Astrocyte of the cerebellum (primary cell): ENCODE results near the gene NIM1K.

ENCODE experiments used
- DNase-seq: peaks from one replicate; pipeline ENCODE4 v3.0.0-alpha.2; 2011; ENCODE audit warnings: low read depth
- H3K4me3 ChIP-seq: 2 replicates; pipeline ENCODE4 v1.5.1; 2011; ENCODE audit warnings: mild to moderate bottlenecking, low read depth, low read length, moderate library complexity
- in situ Hi-C: cut with HindIII; loops from 2 replicates; pipeline ENCODE4 v1.10.0; 2017; ENCODE audit warnings: low sequenced_read_pairs
- TF ChIP-seq, protein P1 (sequence below): IDR thresholded peaks from 2 replicates; pipeline ENCODE4 v1.5.1; 2012; ENCODE audit warnings: low read length, low read depth, moderate library complexity, mild to moderate bottlenecking; ENCODE audit errors: missing control alignments

Gene NIM1K

DNA sequence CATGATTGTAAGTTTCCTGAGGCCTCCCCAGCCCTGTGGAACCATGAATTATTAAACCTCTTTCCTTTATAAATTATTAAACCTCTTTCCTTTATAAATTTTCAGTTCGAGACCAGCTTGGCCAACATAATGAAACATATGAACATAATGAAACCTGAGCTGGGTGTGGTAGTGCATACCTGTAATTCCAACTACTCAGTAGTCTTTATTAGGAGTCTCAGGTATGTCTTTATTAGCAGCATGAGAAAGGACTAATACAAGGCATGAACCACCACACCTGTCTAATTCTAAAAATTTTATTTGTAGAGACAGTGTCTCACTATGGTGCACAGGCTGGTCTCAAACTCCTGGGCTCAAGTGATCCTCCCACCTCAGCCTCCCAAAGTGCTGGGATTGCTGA, 27.1 kb downstream of the NIM1K start:
- no peak overlapping the region for H3K4me3 ChIP-seq
- TF ChIP-seq, protein P1, sequence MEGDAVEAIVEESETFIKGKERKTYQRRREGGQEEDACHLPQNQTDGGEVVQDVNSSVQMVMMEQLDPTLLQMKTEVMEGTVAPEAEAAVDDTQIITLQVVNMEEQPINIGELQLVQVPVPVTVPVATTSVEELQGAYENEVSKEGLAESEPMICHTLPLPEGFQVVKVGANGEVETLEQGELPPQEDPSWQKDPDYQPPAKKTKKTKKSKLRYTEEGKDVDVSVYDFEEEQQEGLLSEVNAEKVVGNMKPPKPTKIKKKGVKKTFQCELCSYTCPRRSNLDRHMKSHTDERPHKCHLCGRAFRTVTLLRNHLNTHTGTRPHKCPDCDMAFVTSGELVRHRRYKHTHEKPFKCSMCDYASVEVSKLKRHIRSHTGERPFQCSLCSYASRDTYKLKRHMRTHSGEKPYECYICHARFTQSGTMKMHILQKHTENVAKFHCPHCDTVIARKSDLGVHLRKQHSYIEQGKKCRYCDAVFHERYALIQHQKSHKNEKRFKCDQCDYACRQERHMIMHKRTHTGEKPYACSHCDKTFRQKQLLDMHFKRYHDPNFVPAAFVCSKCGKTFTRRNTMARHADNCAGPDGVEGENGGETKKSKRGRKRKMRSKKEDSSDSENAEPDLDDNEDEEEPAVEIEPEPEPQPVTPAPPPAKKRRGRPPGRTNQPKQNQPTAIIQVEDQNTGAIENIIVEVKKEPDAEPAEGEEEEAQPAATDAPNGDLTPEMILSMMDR = no peak
- in situ Hi-C loops = no loop called here
- no peak for DNase-seq

DNA sequence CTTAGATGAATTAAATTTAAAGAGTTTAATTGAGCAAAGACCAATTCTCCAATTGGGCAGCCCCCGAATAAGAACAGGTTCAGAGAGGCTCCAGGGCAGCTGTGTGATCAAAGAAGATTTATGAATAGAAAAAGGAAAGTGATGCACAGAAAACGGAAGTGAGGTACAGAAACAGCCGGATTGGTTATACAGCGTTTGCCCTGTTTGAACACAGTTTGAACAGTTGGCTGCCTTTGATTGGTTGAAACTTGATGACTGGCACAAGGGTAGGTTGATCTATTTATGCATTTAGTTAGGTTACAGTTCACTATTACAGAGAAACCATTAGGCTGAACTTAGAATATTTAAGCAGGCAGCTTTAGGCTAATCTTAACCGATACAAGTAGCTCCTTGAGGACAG, 29.5 kb downstream of the NIM1K start:
- TF ChIP-seq, protein P1 = no peak
- no peak overlapping the region for H3K4me3 ChIP-seq
- in situ Hi-C loops = no loop called here
- DNase-seq = no peak

DNA sequence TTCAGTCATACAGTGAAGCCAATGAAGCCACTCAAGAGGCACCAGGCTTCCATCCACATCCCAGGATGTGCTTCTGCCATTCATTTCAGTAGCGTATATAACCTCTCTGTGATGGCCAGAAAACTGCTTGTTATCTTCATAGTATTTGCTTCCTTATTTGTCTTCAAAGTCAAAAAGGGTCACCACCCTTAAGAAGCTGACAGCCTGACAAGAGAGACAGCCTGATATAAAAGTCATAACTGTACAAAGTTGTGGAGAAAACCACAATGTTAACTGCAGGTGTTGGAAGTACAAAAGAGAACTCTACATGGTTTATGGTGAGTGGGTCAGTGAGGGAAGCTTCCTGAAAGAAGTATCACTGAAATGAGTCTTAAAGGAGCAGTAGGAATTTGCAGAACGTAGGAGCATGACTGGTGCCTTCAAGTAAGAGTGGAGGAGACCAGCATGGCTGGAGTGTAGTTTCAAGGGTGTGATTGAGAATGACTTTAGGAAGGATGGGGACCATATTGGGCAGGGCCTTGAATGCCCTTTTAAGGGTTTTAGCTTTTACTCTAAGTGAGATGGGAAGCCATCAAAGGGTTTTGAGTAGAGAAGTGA, 33.7 kb downstream of the NIM1K start:
- H3K4me3 ChIP-seq = no peak overlapping the region
- DNase-seq = no peak
- in situ Hi-C loops = no loop called here
- TF ChIP-seq, protein P1 = no peak

DNA sequence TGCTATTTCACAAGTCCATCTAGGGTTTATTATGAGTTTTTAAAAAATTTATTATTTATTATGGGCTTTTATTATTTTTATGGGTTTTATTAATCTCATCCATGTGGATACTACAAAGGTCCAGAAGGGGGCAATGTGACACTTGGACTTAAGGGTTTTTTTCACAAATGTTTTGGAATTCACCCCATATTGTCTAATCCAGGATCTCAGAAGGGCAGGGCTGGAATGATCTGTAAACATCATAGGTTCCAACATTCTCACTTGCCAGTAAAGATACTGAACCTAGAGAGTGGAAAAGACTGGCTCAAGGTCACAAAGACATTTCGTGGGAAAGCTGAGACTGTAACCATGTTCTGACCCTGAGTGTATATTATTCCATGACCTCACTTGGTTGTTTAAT, 35.6 kb downstream of the NIM1K start:
- peak; percentile 46 for DNase-seq
- in situ Hi-C loops = no loop called here
- H3K4me3 ChIP-seq = no peak overlapping the region
- TF ChIP-seq, protein P1 = peak; percentile 49

DNA sequence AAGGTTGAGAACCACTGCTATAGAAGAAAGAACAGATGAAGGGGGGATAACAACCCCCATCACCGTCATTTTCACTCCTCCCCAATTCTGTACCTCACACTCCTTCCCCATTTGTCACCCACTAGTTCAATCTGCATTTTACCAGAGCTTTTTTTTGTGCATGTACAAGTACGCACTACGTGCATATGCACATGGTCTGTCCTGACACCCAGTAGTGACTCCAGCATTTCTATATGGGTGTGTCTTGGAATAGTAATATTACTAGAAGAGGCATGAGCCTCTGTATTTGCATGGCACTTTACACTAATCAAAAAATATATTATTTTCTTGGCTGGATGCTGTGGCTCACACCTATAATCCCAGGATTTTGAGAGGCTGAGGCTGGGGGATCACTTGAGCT, 38.7 kb downstream of the NIM1K start:
- H3K4me3 ChIP-seq = no peak overlapping the region
- TF ChIP-seq, protein P1 = no peak
- in situ Hi-C loops = no loop called here
- no peak for DNase-seq

DNA sequence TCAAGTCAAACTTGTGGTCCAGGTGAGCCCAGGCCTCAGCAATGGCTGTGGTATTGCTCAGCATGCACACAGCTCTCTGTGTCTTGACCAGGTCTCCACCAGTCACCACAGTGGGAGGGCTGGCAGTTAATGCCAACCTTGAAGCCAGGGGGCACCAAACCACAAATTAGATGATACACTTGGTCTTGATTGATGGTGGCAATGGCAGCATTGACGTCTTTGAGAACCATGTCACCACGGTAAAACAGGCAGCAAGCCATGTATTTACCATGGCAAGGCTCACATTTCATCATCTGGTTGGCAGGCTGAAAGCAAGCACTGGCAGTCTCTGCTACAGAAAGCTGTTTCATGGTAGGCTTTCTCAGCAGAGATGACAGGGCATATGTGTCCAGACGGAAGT, 40.0 kb downstream of the NIM1K start:
- H3K4me3 ChIP-seq = no peak overlapping the region
- in situ Hi-C loops = no loop called here
- TF ChIP-seq, protein P1 = peak; percentile 8
- DNase-seq = no peak
